Superior temporal gyrus (tissue), 1 donor: Measurements from ENCODE around the gene CEP112.
"Not testable (repeated sequence)": the region's sequence is repeated elsewhere in the genome, so short reads cannot be mapped to it uniquely, and the experiment has no call there.

ENCODE experiments used
- DNase-seq: peaks from one replicate; pipeline ENCODE4 v3.0.0-alpha.2; 2016; ENCODE audit errors: extremely low spot score

Gene CEP112

DNA sequence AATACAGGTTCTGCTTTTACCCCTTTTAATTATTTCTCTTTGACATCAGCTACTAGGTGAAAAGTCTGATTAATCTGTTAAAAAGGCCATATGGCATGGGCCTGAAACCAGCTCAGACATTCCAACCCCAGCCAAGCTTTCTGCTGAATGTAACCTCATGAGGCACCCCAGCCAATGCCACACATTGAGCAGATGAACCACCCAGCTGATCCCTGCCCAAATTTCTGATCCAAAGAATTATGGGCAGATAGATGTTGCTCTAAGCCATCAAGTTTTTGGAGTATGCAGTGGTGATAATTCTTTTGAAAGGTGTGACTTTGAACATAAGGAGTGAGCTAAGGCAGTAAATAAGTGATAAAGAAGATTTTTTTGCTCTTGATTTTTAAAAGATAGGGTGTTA lies 452.9 kb downstream of the CEP112 start:
- no peak for DNase-seq

DNA sequence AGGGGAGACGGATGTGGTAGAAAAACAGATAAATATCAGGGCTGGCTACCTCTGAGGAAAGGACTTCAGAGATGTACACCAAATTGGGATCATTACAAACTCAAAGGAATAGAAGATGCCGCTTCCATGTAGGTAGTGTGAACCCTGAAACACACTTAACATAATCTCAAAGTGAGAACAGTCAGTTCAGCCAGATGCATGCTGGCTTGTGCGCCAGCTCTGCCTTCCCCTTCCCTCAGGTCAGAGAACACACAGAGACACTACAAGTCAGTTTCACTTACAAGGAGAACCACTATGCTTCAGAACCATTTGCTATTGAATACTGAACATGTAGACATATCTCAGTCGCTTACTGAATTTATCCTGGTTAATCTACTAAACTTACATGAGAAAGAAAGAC lies 454.5 kb downstream of the CEP112 start:
- no peak for DNase-seq

DNA sequence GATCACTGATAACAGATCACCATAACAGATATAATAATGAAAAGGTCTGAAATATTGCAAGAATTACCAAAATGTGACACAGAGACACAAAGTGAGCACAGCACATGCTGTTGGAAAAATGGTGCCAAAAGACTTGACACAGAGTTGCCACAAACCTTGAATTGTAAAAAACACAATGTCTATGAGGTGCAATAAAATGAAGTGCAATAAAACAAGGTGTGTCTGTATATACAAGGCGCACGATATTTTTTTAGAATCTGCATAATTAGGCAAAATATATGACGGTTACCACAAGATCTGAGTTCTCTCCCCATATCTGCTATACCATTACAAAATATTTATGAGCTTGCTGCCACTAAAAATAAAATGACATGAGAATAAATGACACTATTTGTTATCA lies 458.6 kb downstream of the CEP112 start:
- no peak for DNase-seq

DNA sequence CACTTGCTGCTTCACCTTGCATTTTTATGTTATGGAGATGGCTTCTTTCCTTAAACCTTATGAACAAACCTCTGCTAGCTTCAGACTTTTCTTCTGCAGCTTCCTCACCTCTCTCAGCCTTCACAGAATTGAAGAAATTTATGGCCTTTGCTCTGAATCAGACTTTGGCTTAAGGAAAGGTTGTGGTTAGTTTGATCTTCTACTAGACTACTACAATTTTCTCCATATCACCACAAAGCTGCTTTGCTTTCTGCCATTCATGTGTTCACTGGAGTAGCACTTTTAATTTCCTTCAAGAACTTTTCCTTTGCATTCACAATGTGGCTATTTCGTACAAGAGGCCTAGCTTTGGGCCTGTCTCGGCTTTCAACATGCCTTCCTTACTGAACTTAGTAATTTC lies 459.3 kb downstream of the CEP112 start:
- not testable (repeated sequence) for DNase-seq

DNA sequence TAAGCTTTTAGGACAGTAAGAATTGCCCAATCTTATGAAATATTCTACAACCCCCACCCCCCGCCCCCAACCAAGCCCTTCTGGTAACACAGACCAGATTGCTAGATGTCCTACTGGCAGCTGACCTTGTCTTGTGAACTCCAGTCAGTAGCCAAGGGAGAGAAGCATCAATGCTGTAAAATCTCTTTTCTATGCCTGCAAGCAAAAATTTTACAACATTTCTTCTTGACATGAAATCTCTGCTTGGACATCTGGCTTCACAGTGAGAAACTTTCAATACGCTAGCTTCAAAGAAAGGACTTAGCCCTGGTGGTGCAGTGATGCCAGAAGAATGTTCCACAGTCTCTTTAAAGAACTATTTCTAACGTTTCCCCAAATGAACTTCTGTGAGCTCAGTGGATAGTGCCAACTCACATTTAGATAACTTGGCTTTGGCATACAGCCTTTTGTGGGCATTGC lies 461.2 kb downstream of the CEP112 start:
- DNase-seq = no peak

DNA sequence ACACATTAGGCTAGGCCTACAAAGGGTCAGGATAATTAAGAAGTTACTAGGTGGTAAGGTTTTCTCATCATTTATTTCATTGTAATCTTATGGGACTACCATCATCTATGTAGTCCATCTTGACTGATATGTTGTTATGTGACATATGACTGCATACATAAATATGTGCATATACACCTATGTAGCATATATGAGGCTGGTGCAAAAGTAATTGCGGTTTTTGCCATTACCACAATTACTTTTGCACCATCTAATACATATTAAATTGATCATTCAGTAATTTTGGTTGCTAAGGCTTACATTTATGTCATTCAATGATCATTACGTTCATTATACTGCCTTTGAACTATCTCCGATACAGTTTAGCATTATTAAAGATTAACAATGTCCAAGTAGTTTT lies 462.7 kb downstream of the CEP112 start:
- DNase-seq = no peak

DNA sequence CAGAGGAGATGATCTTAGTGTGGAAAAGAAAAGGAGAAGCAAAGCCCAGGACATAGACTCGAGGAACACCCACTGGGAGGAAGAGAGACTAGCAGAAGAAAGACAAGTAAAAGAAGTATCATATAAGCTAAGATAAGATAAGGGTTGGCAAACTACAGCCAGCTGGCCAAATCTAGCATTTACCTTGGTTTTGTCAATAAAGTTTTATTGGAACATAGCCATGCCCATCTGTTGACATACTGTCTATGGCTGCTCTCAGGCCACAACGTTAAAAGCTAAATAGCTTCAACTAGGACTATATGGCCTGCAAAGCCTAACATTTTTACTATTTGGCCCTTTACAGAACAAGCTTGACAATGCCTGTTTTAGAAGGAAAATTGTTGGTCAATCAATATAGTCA lies 464.1 kb downstream of the CEP112 start:
- no peak for DNase-seq

DNA sequence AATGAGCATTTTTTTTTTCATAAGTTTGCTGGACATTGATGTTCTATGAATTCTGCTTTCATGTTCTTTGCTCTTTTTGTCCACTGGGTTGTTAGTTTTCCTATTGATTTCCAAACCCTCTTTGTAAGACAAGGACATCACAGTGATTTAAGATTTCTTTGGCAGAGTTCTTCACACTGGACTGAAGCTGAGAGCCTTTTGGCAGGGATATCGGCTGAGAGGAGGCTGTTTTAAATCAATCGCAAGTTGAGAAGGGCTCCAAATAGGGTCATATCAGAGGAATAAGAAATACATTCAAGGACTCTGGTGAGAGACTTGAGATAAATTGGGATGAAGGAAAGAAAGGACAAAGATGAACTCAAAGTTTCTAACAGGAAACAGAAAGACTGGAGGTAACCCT lies 464.7 kb downstream of the CEP112 start:
- DNase-seq = no peak

DNA sequence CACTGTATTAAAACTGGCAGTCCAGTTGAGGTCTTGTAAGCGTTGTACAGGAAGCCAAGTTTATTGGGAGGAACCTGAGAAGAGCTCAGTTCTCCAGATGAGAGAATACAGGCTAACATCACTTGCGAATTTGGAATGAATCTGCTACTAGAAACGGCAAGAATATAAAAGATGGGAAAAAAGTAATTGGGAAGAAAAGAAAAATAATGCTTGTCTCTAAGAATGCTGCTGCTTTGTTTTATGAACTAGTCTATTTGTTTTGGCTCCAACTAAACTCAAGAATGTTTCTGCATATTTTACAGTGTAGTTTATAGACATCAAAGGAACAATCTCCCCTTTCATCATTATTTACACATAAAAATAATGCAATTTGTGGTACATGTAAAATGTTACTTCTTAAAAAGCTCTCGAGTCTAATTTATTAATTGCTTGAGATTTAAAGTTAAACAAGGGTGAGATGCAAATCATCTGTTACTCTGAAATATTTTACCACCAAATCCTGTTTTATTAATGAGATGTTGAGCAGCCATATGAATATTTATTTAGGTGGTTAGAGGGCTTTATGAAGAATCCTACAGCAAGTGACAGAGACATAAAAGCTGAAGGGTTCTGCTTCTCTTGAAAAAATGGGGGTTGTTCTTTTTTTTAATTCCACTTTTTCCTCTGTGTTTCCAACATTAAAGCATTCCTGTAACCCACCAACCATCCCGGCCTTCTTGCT lies 468.3 kb downstream of the CEP112 start:
- DNase-seq = no peak

DNA sequence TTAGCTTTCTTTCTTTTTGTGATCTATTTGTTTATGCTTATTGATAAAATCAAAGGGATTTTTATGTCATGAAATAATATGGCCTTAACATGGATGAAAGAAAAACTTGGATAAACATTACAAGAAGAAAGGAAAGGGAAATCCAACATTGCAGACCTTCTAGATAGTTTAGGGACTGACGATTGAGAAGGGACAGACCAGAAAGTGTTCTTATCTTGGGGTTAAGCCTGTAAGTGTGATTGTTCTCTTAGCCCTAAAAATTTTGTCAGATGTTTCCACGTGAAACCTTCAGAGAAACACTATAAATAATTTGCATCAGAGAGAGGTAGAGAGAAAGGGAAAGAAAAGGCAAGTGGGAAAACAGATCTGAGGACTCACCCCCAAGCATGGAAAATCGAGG lies 473.3 kb downstream of the CEP112 start:
- DNase-seq = no peak

DNA sequence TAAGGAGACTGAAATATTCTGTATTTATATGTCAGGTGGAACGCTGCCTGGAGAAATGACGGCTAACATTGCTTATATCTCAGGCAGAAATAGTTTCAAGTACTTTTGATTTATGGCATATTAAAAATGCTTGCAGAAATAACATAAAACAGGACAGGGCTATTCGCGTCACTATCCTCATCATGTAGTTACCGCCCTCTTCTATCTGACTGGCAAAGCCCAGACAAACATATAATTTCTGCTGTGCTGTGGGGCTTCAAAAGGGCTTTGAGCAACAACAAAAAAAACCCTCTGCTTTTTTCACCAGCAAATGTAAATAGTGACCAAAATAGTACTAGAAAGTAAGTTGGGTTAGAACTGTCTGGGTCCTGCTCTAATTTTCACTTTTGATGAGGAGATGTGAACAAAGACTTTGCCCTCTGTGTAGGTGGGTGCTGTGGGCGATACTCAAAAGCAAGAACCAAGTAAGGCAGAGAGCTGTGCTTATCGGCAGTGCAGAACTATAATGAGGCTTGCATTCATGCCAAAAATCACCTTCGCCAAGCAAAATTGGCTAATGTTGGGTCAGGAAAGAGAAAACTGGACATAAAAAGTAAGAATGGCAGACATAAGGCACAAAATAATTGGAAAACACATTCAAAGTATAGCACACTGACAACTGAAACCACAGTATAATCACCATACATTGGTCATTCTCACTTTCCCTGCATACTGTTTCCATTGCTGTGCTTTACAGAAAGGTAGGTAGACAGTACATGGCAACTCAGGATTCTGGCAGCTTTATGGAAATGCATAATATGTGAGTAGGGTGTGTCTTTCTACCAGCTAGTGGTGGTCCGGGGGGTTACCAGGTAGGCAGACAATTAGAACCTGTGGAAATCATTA lies 479.3 kb downstream of the CEP112 start:
- DNase-seq = no peak

DNA sequence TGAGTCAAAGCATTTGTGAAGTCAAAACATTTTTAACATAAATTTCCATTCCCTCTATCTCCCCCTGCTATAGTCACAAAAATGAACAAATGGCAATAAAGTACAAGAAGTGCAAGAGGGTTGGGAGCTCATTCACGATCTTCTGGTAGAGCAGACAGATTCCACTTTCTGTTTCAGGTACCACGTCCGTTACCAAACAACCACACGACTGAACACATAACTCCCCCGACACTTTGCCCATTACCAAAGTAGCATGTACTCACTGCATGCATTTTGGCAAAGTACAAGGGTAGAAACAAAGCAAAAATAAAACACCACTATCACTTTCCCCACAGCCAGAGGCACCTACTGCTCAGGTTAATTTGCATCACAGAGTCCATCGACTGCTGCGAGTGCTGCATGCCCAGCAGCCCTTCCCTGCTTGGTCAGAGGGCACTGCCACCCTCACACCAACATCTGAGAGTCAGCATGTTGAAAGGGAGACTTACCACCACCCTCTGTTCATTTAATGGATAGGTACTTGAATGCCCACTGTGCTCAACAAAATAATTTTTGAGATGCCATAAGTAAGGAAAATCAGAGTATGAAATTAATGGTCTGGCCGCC lies 480.2 kb downstream of the CEP112 start:
- no peak for DNase-seq

DNA sequence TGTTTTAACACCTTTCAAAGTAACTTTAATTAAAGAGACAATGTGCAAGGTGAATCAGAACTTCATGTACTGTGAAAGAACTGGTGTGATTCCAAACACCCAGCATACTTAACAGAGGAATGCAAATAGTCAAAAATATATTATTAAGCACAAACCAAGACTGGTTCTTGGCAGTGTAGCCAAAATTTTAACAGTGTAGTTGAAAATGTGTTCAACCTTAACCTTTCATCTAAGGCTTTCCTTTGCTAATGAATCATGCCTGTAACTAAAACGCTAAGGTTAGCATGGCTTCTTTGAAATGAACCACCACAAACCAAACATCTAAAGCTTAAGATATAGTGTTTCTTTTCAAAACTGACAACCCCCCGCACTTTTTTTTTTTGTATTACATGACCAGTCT lies 484.2 kb downstream of the CEP112 start:
- DNase-seq = no peak

DNA sequence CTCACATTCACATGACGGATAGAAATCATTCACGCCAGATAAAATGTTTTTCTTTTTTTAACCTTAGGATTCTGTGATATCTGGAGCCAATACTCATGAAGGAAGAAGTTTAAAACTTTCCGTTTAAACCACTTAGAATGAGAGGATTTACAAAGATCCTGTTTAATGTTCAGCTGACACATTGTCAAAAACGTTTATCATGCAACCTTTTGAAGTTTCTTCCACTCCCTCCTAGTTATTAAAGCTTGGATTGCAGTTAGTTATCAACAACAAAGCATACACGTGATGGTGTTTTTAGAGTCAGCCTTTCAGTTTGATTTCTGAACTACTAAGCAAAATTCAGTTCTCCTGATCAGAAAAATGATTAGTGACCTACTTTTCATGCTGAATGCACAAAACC lies 487.2 kb downstream of the CEP112 start:
- DNase-seq = no peak

DNA sequence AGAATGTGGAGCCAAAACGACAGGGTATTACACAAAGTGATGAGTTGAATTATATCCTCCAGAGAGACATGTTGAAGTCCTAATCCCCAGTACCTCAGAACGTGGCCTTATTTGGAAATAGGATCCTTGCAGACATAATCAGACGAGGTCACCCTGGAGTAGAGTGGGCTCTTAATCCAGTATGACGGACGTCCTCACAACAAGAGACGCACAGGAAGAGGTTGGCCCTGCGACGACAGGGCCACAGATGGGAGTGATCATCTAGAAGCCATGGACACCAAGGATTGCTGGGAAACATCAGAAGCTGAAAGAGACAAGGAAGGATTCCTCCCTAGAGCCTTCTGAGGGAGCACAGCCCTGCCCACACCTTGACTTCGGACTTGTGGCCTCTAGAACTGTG lies 488.0 kb downstream of the CEP112 start:
- DNase-seq = no peak

DNA sequence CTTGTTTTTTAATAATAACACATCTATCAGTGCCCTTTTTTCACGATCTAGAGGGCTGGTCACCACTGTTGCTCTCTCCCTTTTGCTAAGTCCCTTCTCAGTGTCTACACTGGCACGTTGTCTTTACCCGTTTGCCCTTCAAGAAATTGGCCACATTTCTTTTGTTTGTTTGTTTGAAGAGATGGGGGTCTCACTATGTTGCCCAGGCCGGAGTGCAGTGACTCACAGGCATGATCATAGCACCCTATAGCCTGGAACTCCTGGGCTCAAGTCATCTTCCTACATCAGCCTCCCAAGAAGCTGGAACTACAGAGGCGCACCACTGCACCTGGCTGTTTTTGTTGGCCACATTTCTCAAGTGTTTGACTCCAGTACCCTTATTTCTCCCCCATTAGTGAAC lies 492.5 kb downstream of the CEP112 start:
- DNase-seq = no peak

DNA sequence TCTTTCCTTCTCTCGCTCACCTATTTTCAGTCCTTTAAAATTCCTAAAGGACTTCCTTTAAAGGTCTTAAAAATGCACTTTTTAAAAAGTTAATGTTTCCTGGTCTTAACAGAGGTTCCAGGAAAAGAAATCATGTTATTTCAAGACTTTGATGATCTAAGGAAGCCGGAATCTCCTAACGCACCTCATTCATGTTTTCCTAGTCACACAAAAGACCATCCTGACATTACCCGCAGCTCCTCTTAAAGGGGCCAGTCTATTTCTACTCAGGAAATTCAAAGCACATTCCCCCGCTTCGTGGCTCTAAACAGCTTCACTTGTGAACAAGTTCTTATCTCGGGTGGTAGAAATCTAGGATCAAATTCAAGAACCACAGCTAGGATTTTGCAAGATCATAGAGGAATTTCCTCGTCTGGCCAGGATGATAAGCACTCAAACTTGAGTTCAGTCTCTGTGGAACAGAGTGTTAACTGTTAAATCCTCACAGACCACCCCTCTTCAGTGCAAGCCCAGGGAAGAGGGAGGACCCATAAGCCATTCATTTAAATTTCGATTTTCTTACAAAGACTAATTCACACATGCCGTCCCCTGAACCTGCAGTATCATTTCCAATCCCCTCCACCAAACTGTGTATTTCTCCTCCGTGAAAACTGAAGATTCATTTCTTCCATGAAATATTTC lies 493.4 kb downstream of the CEP112 start:
- DNase-seq = no peak

DNA sequence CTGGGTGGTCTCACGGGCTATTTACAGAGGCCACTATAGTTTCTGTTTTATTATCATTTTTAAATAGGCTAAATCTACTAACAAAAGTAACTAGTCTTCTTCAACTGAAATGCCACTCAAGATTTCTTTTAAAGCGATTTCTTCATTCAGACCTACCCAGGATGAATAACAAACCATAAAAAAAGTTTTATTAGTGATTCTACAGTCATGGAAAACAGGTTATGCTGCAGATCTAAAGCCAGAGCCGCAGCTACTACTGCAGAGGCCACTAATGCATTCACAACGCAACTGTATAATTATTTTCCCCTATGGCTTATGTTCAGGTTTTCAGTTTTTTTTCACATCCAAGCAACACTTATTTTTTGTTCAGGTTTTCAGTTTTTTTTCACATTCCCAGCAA lies 494.3 kb downstream of the CEP112 start:
- no peak for DNase-seq

DNA sequence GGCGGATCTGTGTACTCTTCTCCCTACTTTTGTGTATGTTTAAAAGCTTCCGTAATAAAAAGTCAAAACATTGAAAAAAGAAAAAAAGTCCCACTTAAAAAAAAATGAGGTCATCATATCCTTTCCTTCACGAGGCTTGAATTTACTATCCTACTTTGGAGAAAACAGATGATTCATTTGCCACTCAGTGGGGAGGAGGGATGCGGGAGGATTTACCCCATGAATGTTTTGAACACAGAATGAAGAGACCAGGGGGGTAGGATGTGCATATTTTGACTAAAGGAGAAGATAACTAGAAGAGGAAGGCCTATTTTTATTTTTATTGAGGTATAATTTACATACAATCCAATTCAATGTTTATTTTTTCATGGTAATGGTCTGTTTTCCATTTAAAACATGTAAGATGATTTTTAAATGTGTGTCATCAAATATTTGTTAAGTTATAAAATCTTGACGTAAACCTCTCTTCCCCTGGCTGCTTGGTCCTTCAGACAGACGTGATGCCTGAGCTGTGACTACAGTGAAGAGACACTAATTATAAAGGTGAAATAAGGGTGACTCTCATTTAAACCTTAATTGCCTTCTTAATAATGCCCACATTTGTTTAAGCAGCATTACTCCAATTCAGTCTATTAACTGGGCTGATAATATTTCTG lies 495.1 kb downstream of the CEP112 start:
- no peak for DNase-seq

DNA sequence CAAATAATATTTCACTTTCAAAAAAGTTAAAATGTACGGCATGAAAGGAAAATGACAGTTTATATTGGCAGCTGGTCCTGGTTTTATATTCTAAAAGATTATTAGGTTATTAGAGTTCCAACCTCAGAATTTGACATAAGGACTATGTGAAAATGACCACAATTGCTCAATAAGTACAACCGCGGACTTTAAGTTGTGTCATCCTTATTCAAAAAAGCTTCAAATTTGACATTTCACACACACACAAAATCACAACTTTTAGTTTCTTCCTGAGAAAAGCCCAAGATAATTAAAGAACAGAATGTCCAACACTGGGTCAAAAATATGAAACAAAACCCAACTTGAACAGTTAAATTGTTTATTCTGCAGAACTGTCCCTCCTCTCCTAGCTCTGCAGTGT lies 497.3 kb downstream of the CEP112 start:
- no peak for DNase-seq

DNA sequence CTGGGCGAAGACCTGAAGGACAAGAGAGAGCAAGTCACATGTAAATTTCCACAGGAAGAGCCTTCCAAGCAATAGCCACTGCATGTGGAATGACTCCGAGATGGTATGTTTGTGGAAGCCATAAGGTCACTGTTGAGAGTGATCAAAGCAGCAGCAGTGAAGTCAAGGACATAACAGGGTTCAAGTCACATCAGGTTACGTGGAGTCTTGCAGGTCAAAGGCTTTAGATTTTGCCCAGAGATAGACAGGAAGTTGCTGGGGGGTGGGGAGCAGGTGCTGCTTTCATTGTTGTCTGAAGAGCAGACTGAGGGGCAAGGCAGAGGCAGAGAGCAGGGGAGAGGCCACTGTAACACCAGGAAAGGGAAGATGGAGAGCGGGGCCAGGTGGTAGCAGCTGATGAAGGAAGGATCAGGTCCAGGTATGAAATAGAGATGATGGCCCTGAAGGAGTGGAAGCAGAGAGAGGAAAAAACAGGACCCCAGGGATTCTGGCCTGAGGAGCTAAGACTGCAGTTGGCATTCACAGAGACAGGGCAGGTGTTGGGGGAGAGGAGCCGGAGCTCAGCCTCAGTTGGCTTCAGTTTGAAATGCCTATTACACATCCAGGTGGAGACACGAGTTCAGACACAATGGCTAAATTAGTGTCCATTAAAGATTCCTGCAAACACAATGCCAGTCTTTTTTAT lies 501.2 kb downstream of the CEP112 start:
- DNase-seq = no peak
